NCI-H2107 (cell line): ENCODE data around the gene TMEM132D.
"Not testable (repeated sequence)": the region's sequence is repeated elsewhere in the genome, so short reads cannot be mapped to it uniquely, and the experiment has no call there.

Source experiments
- DNase-seq: peaks from one replicate; lab custom pipeline; 2025; lab: John Stamatoyannopoulos, UW

The TMEM132D gene

DNA sequence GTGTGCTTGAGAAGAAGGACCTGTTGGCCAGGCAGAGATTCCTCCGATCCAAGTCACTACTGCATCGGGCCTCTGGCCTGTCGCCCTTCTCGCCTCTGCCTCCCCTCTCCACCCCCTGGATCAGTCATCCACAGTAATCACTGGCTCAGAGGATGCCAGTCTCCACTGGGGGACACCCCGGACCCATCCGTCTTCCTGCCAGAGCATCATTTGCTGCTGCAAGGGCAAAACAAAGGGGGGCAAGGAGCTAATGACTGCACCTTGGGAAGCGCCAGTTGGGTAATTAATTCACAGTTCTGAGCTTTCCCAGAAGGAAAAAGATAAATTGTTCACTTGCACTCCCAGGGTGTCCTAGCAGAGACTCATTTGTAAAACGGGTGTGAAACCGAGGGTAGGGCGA is 835.1 kb downstream of the TMEM132D start:
- no peak for DNase-seq

DNA sequence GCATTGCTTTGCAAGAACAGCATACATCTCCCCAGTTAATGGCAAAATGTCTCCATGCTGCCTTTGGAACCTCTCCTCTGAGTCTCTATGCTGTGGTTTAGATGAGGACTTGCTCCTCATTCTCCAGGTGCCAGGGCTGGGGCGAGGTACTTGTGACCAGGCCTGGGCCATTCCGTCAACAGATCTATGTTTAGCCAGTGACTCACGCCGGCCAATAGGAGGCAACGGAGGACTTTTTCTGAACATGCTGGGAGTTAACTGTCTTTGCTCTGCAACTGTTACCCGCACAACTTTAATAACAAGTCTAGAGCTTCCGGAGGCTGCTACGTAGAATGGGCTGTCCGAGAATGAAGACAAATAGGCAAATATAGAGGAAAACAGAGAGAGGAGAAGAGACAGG is 836.3 kb downstream of the TMEM132D start:
- peak; percentile 18 for DNase-seq

DNA sequence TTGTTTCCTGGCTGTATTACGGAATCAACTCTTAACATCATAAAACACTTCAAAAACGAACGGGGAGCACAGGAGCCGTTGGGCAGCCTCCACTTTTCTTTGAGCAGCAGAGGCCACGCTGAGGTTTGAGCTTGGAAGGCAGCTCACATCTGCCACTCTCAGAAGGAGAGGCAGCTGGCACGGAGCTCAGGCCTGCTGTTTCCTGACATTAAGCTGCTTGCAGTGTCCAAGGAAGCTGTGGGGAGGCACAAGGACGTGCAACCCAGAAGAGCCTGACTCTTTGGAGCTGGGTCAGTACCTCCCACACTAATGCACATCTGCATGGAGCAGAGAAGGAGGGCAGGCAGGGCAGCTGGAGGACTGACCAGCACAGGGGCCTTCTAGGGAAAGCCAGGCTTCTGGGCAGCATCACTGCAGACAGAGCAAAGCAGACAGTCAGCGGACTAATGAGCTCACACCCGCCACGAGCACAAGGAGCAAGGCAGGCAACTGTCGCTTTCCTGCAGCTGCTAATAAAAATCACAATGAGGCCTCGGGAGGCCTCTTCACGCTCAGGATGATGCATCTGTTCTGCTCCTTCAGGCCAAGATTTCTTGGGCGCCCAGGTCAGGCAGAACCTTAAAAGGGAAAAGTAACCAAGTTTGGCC is 839.5 kb downstream of the TMEM132D start:
- DNase-seq: peak; percentile 48

DNA sequence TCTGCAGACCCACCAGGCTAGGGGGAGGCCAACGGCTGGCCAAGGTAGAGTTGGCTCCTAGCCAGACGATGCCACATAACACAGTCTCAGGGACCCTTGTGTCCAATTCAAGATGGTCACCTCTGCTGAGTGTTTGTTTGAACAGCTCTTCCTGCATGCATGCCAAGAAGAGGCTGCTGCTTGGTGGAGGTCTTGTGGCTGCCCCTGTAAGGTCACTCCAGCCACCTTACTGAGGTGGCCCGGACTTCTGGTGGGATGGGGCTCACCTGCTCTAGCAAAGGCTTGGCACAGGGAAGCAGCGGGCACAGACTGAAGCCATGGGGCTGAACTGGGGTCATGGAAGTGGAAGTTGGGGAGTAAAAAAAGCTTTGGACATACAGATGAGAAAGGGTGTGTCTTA is 840.2 kb downstream of the TMEM132D start:
- DNase-seq: no peak

DNA sequence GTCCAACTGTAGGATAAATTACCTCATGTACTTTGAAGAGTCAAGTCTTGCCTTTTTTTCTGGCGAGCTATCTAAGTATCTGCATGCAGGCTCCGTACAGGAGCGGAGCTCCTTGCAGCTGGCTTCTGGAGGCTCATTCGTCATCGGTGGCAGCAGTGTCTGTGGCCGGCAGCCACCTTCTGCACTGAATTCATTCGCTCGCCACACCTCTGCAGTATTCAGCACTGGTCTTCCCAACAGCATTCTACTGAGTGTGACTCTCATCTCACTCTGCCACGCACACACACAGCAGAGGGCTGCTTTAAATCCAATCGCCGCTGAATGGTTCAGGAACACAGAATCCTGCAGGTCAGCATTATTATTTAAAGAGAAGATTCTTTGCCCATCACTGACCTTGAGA is 850.6 kb downstream of the TMEM132D start:
- no peak for DNase-seq

DNA sequence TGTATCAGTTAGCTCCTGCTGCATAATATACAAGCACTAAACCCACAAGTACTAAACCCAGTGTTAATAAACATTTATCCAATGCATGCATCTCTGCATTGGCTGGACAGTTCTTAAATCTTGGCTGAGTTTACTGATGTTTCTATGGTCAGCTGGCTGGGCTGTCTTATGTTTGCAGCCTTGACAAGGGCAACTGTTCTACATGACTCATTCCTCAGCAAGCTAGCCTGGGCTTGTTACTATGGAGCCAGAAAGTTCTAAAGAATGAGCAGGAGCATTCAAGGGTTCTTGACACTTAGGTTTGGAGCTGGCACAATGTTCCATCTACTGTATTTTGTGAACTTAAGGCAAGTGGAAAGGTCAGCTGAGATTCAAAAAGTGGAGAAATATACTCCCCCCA is 851.5 kb downstream of the TMEM132D start:
- no peak for DNase-seq

DNA sequence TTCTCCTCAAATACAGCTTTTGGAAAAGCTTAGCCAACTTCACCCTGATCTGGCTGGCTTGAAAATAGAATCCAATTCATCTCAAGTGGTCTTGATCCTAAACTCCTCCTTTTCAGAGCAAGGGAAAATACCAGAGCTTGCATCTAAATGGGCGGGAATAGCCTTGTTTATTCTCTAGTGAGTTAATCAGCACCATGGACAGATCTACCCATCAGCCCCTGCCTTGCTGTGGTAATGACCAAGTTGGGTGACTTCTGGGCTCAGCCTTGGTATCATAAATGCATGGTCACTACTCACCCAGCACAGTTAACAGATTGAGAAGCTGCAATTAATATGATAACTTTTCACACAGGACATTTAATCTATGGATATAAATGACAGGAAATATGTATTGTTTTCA is 853.9 kb downstream of the TMEM132D start:
- DNase-seq: no peak

DNA sequence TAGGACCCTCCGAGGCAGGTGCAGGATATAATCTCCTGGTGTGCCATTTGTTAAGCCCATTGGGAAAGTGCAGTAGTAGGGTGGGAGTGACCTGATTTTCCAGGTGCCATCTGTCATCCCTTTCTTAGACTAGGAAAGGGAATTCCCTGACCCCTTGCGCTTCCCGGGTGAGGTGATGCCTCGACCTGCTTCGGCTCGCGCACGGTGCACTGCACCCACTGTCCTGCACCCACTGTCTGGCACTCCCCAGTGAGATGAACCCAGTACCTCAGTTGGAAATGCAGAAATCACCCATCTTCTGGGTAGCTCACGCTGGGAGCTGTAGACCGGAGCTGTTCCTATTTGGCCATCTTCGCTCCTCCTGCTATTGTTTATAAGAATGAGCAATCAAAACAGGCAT is 860.5 kb downstream of the TMEM132D start:
- not testable (repeated sequence) for DNase-seq

DNA sequence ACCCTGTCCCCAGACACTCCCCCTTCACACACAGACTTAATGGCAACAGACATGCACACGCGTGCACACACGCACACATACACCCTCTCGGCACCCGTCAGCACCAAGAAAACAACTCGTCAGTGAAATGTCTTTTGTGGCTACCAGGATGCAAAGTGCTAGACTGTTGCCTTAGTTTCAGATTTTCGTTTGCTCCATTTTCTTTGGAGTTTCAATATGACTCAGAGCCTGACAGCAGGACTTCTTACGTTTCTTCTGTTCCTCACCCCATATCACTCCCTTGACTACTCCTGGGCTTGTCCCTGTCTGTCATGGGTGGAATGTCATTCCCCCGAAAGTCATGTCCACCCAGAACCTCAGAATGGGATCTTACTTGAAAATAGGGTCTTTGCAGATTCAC is 867.7 kb downstream of the TMEM132D start:
- DNase-seq: no peak

DNA sequence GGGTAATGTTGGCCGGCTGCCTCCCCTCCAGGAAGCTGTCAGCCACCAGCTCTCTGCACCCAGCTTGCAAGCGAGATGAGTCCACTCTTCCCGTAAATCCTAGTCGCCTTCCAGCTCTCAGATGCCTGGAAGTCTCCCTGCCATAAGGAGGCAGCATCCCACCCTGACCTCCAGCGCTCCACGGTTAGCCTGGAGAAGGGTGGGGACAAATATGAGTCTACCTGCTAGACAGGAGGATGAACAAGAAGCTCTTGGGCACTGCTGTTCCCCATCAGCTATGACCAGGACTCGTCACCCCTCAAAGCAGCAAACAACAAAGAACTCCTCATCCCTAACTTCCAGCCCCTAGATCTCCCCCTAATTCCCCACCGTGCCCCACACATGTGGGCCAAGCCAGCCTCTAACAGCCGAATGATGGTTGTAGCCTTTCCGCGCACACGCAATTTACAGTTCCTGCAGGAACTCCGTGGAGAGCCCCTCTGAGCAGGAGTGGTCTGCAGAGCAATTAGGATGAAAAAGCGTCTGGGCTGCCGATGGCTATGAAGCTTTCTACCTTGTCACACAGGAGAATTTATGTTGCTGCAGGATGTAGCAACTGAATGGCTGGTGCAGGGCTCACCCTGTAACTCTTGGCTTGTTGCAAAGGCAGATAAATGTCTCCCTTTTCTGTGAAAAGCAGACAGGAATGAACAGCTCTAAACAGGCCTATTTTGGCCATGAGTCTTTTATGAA is 869.1 kb downstream of the TMEM132D start:
- DNase-seq: no peak

DNA sequence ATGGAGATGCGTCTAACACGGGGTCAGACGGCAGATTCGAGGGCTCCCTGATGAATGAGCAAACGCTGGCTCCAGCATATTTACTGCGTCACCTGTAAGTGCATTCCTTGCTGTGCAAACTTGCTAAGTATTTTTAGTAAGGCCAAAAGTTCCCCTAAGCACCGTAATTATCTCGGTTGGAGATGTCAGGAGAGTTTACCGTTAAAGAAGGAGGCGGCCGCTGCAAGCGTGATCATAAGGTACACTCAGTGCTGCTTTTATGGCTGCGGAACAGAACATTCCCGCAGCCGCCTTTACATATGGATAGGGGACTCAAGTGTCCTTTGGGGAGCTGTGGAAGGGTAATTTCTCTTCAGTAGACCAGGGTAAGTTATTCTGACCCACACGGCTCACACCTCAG is 875.0 kb downstream of the TMEM132D start:
- DNase-seq: no peak

DNA sequence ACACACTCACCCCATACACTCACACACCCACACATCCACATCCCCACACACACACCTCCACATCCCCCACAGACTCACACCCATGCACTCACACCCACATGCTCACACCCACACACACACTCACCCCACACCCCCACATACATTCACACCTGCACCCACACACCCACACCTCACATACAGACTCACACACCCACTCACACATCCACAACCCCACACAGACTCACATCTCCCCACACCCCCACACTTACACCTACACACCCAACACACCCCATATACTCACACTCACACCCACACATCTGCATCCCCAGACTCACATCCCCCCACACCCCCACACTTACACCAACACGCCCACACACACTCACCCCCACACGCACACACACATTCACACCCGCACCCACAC is 878.8 kb downstream of the TMEM132D start:
- no peak for DNase-seq
